Glutamatergic neuron (in vitro differentiated cells): ENCODE measurements around the gene NMBR. TPM values are rescaled to one million over a fixed set of nuclear protein-coding genes. Genes with fewer than 3 reads are reported as not detected.
"Not testable (repeated sequence)": the region's sequence is repeated elsewhere in the genome, so short reads cannot be mapped to it uniquely, and the experiment has no call there.

Source experiments
- DNase-seq: peaks from one replicate; pipeline ENCODE4 v3.0.0; 2022
- H3K27ac Mint-ChIP-seq: one replicate; pipeline ENCODE4 v1.8.0; 2020; ENCODE audit warnings: mild to moderate bottlenecking, mixed read lengths, inconsistent platforms; ENCODE audit not compliant: unreplicated experiment
- H3K27me3 Mint-ChIP-seq: one replicate; pipeline ENCODE4 v1.8.0; 2020; ENCODE audit warnings: mild to moderate bottlenecking, moderate library complexity, mixed read lengths, inconsistent platforms; ENCODE audit not compliant: unreplicated experiment
- H3K36me3 Mint-ChIP-seq: one replicate; pipeline ENCODE4 v1.8.0; 2020; ENCODE audit warnings: mild to moderate bottlenecking, mixed read lengths, inconsistent platforms; ENCODE audit not compliant: unreplicated experiment
- H3K4me1 Mint-ChIP-seq: one replicate; pipeline ENCODE4 v1.8.0; 2020; ENCODE audit warnings: mild to moderate bottlenecking, low read depth, mixed read lengths, inconsistent platforms; ENCODE audit not compliant: unreplicated experiment
- H3K4me3 Mint-ChIP-seq: one replicate; pipeline ENCODE4 v1.8.0; 2020; ENCODE audit warnings: mild to moderate bottlenecking, mixed read lengths, inconsistent platforms; ENCODE audit not compliant: unreplicated experiment
- H3K9me3 Mint-ChIP-seq: one replicate; pipeline ENCODE4 v1.8.0; 2020; ENCODE audit warnings: mild to moderate bottlenecking, moderate library complexity, mixed read lengths, inconsistent platforms; ENCODE audit not compliant: unreplicated experiment
- CTCF ChIP-seq: fragments of 200-600 bp; sonication (generic); IDR thresholded peaks from one replicate; pipeline ENCODE4 v1.5.0; 2021; ENCODE audit not compliant: partially characterized antibody, unreplicated experiment
- total RNA-seq: library from RNA; stranded (reverse); fragmentation: NEBNext Ultra II Directional; extraction: Animal tissue kit (Norgen Biotek cat#: 25700); gene quantifications from one replicate; pipeline ENCODE4 v1.2.1, GENCODE V29; 2021; ENCODE audit not compliant: unreplicated experiment

The NMBR gene
- total RNA-seq, 1 donor from 2014 or later = not detected

GRCh38 chr6:142075516-142076101 is 71.3 kb downstream of the NMBR start:
- no peak for DNase-seq
- no peak overlapping the region for H3K4me3 Mint-ChIP-seq
- no peaks in the 10 kb centered on the region for H3K9me3 Mint-ChIP-seq
- no peak for TF ChIP-seq CTCF
- H3K27ac Mint-ChIP-seq = no peak overlapping the region
- no peaks in the 10 kb centered on the region for H3K36me3 Mint-ChIP-seq
- no peaks in the 10 kb centered on the region for H3K4me1 Mint-ChIP-seq
- no peaks in the 10 kb centered on the region for H3K27me3 Mint-ChIP-seq

- no peak for DNase-seq
- H3K27me3 Mint-ChIP-seq = no peaks in the 10 kb centered on the region
- no peaks in the 10 kb centered on the region for H3K4me1 Mint-ChIP-seq
- no peaks in the 10 kb centered on the region for H3K9me3 Mint-ChIP-seq
- H3K27ac Mint-ChIP-seq = no peak overlapping the region
- no peak for TF ChIP-seq CTCF
- no peak overlapping the region for H3K4me3 Mint-ChIP-seq
- H3K36me3 Mint-ChIP-seq = no peaks in the 10 kb centered on the region
Observed at GRCh38 chr6:142074516-142074915, 72.4 kb downstream of the NMBR start.

- no peaks in the 10 kb centered on the region for H3K4me1 Mint-ChIP-seq
- no peak overlapping the region for H3K4me3 Mint-ChIP-seq
- H3K36me3 Mint-ChIP-seq = no peaks in the 10 kb centered on the region
- H3K27ac Mint-ChIP-seq = no peak overlapping the region
- no peaks in the 10 kb centered on the region for H3K9me3 Mint-ChIP-seq
- no peak for DNase-seq
- no peak for TF ChIP-seq CTCF
- no peaks in the 10 kb centered on the region for H3K27me3 Mint-ChIP-seq
Observed at GRCh38 chr6:142071981-142072380, 74.9 kb downstream of the NMBR start.

GRCh38 chr6:142068416-142068815 is 78.5 kb downstream of the NMBR start:
- Mint-ChIP-seq H3K27ac (no peak overlapping the region), H3K27me3 (no peaks in the 10 kb centered on the region), H3K4me1 (no peaks in the 10 kb centered on the region), H3K36me3 (no peaks in the 10 kb centered on the region), H3K4me3 (no peak overlapping the region), H3K9me3 (no peaks in the 10 kb centered on the region)
- DNase-seq = no peak
- TF ChIP-seq CTCF = no peak

- H3K27ac Mint-ChIP-seq, H3K4me3 Mint-ChIP-seq: not testable (repeated sequence)
Observed at GRCh38 chr6:142062861-142063260, 84.1 kb downstream of the NMBR start.

More at GRCh38 chr6:142062861-142063260, 84.1 kb downstream of the NMBR start:
- DNase-seq, H3K36me3 Mint-ChIP-seq, H3K4me1 Mint-ChIP-seq, H3K9me3 Mint-ChIP-seq, H3K27me3 Mint-ChIP-seq: not testable (repeated sequence)
